Spleen (tissue), 11 donors: Measurements from ENCODE around the gene SMIM29. TPM values are rescaled to one million over a fixed set of nuclear protein-coding genes. Genes with fewer than 3 reads are reported as not detected.
"Not testable (repeated sequence)": the region's sequence is repeated elsewhere in the genome, so short reads cannot be mapped to it uniquely, and the experiment has no call there.

ENCODE experiments used
- DNase-seq: peaks from one replicate; pipeline ENCODE4 v3.0.0-alpha.2; 2020
- H3K27ac ChIP-seq, 8 donors: fragments of 200-600 bp; sonication (generic) in 7 of 8; 1 replicate in 4 of 8; 2 replicates in 4 of 8; pipeline versions ENCODE4 v1.5.0 to v1.8.0; 2016 to 2021; ENCODE audit warnings: inconsistent platforms in 4 of 8, mild to moderate bottlenecking in 4 of 8, moderate library complexity in 1 of 8
- H3K27me3 ChIP-seq, 7 donors: fragments of 200-600 bp; sonication (generic) in 6 of 7; replicated peaks in 1 of 7; 1 replicate in 4 of 7; 2 replicates in 3 of 7; pipeline versions ENCODE4 v1.5.0 to v1.8.0; 2016 to 2021; ENCODE audit warnings: inconsistent platforms in 3 of 7, mild to moderate bottlenecking in 1 of 7
- H3K36me3 ChIP-seq, 6 donors: fragments of 200-600 bp; sonication (generic) in 5 of 6; 1 replicate in 4 of 6; 2 replicates in 2 of 6; pipeline versions ENCODE4 v1.5.0 to v1.8.0; 2016 to 2021; ENCODE audit warnings: inconsistent platforms in 2 of 6
- H3K4me1 ChIP-seq, 6 donors: fragments of 200-600 bp; sonication (generic) in 5 of 6; 1 replicate in 3 of 6; 2 replicates in 3 of 6; pipeline versions ENCODE4 v1.5.0 to v1.8.0; 2016 to 2021; ENCODE audit warnings: inconsistent platforms in 3 of 6
- H3K4me3 ChIP-seq, 8 donors: fragments of 200-600 bp; sonication (generic) in 7 of 8; 1 replicate in 4 of 8; 2 replicates in 4 of 8; pipeline versions ENCODE4 v1.5.0 to v1.8.0; 2016 to 2021; ENCODE audit warnings: inconsistent platforms in 4 of 8, mild to moderate bottlenecking in 4 of 8, moderate library complexity in 2 of 8
- H3K9me3 ChIP-seq, 8 donors: fragments of 200-600 bp; sonication (generic) in 7 of 8; 1 replicate in 4 of 8; 2 replicates in 4 of 8; pipeline versions ENCODE4 v1.5.0 to v1.8.0; 2016 to 2021; ENCODE audit warnings: inconsistent platforms in 4 of 8
- POLR2A ChIP-seq, 3 donors: fragments of 450-650 bp; IDR thresholded peaks; one replicate each; pipeline ENCODE4 v1.5.1; 2017; ENCODE audit warnings: antibody characterized with exemption in 3 of 3, mild to moderate bottlenecking in 1 of 3
- POLR2AphosphoS5 ChIP-seq, 3 donors: sonication (generic); formaldehyde crosslinking; IDR thresholded peaks; one replicate each; pipeline ENCODE4 v1.5.1; 2017; ENCODE audit warnings: antibody characterized with exemption in 3 of 3
- whole genome bisulfite sequencing, 5 donors: extraction: QIAGEN DNeasy Blood & Tissue Kit in 3 of 5; methylation state at CpG; one replicate each; pipeline versions ENCODE4 v1.1.5 to v1.1.7; 2013 to 2018; 5-methylcytosine and 5-hydroxymethylcytosine counted together
- intact Hi-C: fragments of 100-400 bp; cut with DNase I; formaldehyde crosslinking; loops from one replicate; pipeline ENCODE4 v1.15.0; 2023; ENCODE audit warnings: low total_unique reads
- polyA plus RNA-seq, 3 donors: library from polyadenylated mRNA; stranded (reverse); fragments of 200-250 nt; gene quantifications; one replicate each; pipeline ENCODE4 v1.2.1, GENCODE V29; 2013
- total RNA-seq, 7 donors: library from RNA; depleted of rRNA in 3 of 7; stranded (reverse); fragments of >200 nt in 3 of 7; fragmentation: NEBNext Ultra II Directional in 4 of 7; extraction: Animal tissue kit (Norgen Biotek cat#: 25700) in 4 of 7; gene quantifications; one replicate each; pipeline versions ENCODE4 v1.1.0 to v1.2.1, GENCODE V29; 2016 to 2021
- TF ChIP-seq, protein P1 (sequence below), 11 experiments: fragments of 200-600 bp in 7 of 11; fragments of 450-650 bp in 4 of 11; sonication (generic) in 4 of 11; IDR thresholded peaks in 8 of 11; conservative IDR thresholded peaks in 3 of 11; 1 replicate in 7 of 11; 2 replicates in 4 of 11; pipeline versions ENCODE4 v1.4.0 to v1.8.0; 2016 to 2021; ENCODE audit warnings: antibody characterized with exemption in 11 of 11, inconsistent platforms in 4 of 11, mild to moderate bottlenecking in 1 of 11
- donor health status: healthy with polysubstance abuse.
- donor health status: DM: no; HTN: no; CAD: no; lungs with moderate emphysema.
- donor health status: DM: no; HTN: no; CAD: no.
- donor health status: Bipolar disorder and iron deficiency.
- donor health status: healthy.
- donor health status: DM: no; HTN: no; CAD: no.
- donor health status: DM: yes; HTN: yes; CAD: no.

The SMIM29 gene
- total and polyA plus RNA-seq, 10 donors = 24.7 to 73.7 (median 36.4) TPM

DNA sequence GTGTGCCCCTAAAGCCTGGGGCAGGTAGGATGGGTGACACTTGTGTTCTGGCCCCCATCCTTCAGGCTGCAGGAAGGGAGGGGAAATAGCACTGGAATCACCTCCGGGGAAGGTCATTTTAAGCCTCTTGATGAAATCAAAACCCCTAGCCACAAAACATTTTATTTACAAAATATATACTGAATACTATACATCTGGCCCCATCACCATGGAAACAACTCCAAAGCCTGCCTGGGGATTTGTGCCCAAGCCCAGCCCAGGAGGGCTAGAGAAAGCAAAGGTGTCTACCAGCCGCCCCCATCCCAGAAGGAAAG is 2.6 kb downstream of the SMIM29 start:
- Histone ChIP-seq H3K36me3 (peaks cover 0 to 63% (median 19%) of the 10 kb centered on the region in 6 donors), H3K9me3 (no peaks in the 10 kb centered on the region), H3K27me3 (no peaks in the 10 kb centered on the region), H3K4me1 (peaks cover 23 to 79% (median 55%) of the 10 kb centered on the region in 6 donors), H3K27ac (peak overlapping the region in 2 of 8 donors; percentile 94 to 98), H3K4me3 (no peak overlapping the region)
- TF ChIP-seq, protein P1, sequence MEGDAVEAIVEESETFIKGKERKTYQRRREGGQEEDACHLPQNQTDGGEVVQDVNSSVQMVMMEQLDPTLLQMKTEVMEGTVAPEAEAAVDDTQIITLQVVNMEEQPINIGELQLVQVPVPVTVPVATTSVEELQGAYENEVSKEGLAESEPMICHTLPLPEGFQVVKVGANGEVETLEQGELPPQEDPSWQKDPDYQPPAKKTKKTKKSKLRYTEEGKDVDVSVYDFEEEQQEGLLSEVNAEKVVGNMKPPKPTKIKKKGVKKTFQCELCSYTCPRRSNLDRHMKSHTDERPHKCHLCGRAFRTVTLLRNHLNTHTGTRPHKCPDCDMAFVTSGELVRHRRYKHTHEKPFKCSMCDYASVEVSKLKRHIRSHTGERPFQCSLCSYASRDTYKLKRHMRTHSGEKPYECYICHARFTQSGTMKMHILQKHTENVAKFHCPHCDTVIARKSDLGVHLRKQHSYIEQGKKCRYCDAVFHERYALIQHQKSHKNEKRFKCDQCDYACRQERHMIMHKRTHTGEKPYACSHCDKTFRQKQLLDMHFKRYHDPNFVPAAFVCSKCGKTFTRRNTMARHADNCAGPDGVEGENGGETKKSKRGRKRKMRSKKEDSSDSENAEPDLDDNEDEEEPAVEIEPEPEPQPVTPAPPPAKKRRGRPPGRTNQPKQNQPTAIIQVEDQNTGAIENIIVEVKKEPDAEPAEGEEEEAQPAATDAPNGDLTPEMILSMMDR (IDR thresholded peaks at IDR 0.05 in 8 of 11, conservative IDR thresholded peaks at IDR 0.05 in 3 of 11) = no peak
- no peak for TF ChIP-seq POLR2A (IDR thresholded peaks at IDR 0.05)
- no peak for TF ChIP-seq POLR2AphosphoS5 (IDR thresholded peaks at IDR 0.05)
- no peak for DNase-seq
- WGBS, 5 donors = 54 to 80% (median 68%) methylated on average over 2 of the region's 2 CpGs
- intact Hi-C loops = no loop called here

- H3K9me3 ChIP-seq, H3K27me3 ChIP-seq, intact Hi-C loops, H3K27ac ChIP-seq, H3K4me3 ChIP-seq: not testable (repeated sequence)
- H3K4me1 ChIP-seq = peaks cover 23 to 79% (median 55%) of the 10 kb centered on the region in 6 donors
- 78 to 85% (median 82%) methylated on average over 6 to 7 of the region's 7 CpGs for WGBS, 5 donors
- peaks cover 0 to 68% (median 23%) of the 10 kb centered on the region in 6 donors for H3K36me3 ChIP-seq
- DNase-seq = peak; percentile 58
These were observed 3.1 kb downstream of the SMIM29 start for GRCh38 chr6:34245761-34246140.

DNA sequence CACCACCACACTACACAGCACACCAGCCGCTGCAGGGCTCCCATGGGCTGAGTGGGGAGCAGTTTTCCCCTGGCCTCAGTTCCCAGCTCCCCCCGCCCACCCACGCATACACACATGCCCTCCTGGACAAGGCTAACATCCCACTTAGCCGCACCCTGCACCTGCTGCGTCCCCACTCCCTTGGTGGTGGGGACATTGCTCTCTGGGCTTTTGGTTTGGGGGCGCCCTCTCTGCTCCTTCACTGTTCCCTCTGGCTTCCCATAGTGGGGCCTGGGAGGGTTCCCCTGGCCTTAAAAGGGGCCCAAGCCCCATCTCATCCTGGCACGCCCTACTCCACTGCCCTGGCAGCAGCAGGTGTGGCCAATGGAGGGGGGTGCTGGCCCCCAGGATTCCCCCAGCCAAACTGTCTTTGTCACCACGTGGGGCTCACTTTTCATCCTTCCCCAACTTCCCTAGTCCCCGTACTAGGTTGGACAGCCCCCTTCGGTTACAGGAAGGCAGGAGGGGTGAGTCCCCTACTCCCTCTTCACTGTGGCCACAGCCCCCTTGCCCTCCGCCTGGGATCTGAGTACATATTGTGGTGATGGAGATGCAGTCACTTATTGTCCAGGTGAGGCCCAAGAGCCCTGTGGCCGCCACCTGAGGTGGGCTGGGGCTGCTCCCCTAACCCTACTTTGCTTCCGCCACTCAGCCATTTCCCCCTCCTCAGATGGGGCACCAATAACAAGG is 3.6 kb downstream of the SMIM29 start:
- Histone ChIP-seq H3K36me3 (peaks cover 0 to 73% (median 25%) of the 10 kb centered on the region in 6 donors), H3K4me1 (peaks cover 21 to 81% (median 53%) of the 10 kb centered on the region in 6 donors)
- intact Hi-C loops, H3K4me3 ChIP-seq, H3K27me3 ChIP-seq, H3K9me3 ChIP-seq, H3K27ac ChIP-seq: not testable (repeated sequence)
- DNase-seq = peak; percentile 66
- whole genome bisulfite sequencing, 5 donors = 75 to 87% (median 82%) methylated on average over 12 to 13 of the region's 13 CpGs

- H3K27me3 ChIP-seq = no peaks in the 10 kb centered on the region
- peaks cover 0 to 76% (median 25%) of the 10 kb centered on the region in 6 donors for H3K36me3 ChIP-seq
- peak; percentile 81 for DNase-seq
- peak overlapping the region in 5 of 8 donors; percentile 11 to 63 (median 40) for H3K27ac ChIP-seq
- WGBS, 5 donors = 26 to 54% (median 39%) methylated on average over 13 to 19 of the region's 19 CpGs
- H3K4me1 ChIP-seq = peaks cover 16 to 80% (median 50%) of the 10 kb centered on the region in 6 donors
- H3K9me3 ChIP-seq = no peaks in the 10 kb centered on the region
- H3K4me3 ChIP-seq = peak overlapping the region in 1 of 8 donors; percentile 9
- TF ChIP-seq, protein P1 (IDR thresholded peaks at IDR 0.05 in 8 of 11, conservative IDR thresholded peaks at IDR 0.05 in 3 of 11) = peak in 5 of 11 experiments; percentile 17 to 43 (median 28)
- TF ChIP-seq POLR2AphosphoS5 (IDR thresholded peaks at IDR 0.05) (peak in 1 of 3 donors; percentile 58), POLR2A (IDR thresholded peaks at IDR 0.05) (no peak)
- intact Hi-C loops = no loop called here
These were observed 4.6 kb downstream of the SMIM29 start for GRCh38 chr6:34243901-34244884.
